Thyroid gland (tissue), 4 donors: ENCODE measurements around the gene OTUD4. TPM values are rescaled to one million over a fixed set of nuclear protein-coding genes. Genes with fewer than 3 reads are reported as not detected.

Experiments used
- DNase-seq, 2 donors: peaks; one replicate each; pipeline ENCODE4 v3.0.0-alpha.2; 2019
- H3K27ac ChIP-seq, 3 donors: fragments of 200-600 bp; sonication (generic); 1 replicate in 2 of 3; 2 replicates in 1 of 3; pipeline ENCODE4 v1.5.1; 2016 to 2019; ENCODE audit warnings: mild to moderate bottlenecking in 1 of 3, moderate library complexity in 1 of 3
- H3K27me3 ChIP-seq: fragments of 200-600 bp; sonication (generic); one replicate; pipeline ENCODE4 v1.5.1; 2019
- H3K36me3 ChIP-seq, 2 donors: fragments of 200-600 bp; sonication (generic); one replicate each; pipeline ENCODE4 v1.5.1; 2016 to 2019
- H3K4me1 ChIP-seq, 2 donors: fragments of 200-600 bp; sonication (generic); one replicate each; pipeline ENCODE4 v1.5.1; 2017 to 2019
- H3K4me3 ChIP-seq, 3 donors: fragments of 200-600 bp; sonication (generic); replicated peaks in 1 of 3; 1 replicate in 2 of 3; 2 replicates in 1 of 3; pipeline ENCODE4 v1.5.1; 2016; ENCODE audit warnings: mild to moderate bottlenecking in 1 of 3
- H3K9me3 ChIP-seq: fragments of 200-600 bp; sonication (generic); one replicate; pipeline ENCODE4 v1.5.1; 2017
- POLR2A ChIP-seq, 2 donors: fragments of 450-650 bp; IDR thresholded peaks; one replicate each; pipeline ENCODE4 v1.6.1; 2017; ENCODE audit warnings: antibody characterized with exemption in 2 of 2, mild to moderate bottlenecking in 2 of 2, moderate library complexity in 1 of 2
- WGBS, 2 donors: methylation state at CpG; one replicate each; pipeline ENCODE4 v1.1.5; 2017; 5-methylcytosine and 5-hydroxymethylcytosine counted together
- intact Hi-C: fragments of 100-400 bp; cut with DNase I; formaldehyde crosslinking; loops from one replicate; pipeline ENCODE4 v1.15.1; 2023
- total RNA-seq, 4 donors: library from RNA; depleted of rRNA; stranded (reverse); fragments of >200 nt; gene quantifications; one replicate each; pipeline ENCODE4 v1.2.3, GENCODE V29; 2016
- TF ChIP-seq, protein P1 (sequence below), 6 experiments: fragments of 200-600 bp in 3 of 6; fragments of 450-650 bp in 3 of 6; sonication (generic) in 3 of 6; IDR thresholded peaks; one replicate each; pipeline ENCODE4 v1.5.1; 2016 to 2019; ENCODE audit warnings: antibody characterized with exemption in 6 of 6, mild to moderate bottlenecking in 2 of 6, inconsistent platforms in 1 of 6, moderate library complexity in 1 of 6

Gene OTUD4
- total RNA-seq, 4 donors from 2014 or later = 28.5 to 43.7 (median 32.6) TPM

DNA sequence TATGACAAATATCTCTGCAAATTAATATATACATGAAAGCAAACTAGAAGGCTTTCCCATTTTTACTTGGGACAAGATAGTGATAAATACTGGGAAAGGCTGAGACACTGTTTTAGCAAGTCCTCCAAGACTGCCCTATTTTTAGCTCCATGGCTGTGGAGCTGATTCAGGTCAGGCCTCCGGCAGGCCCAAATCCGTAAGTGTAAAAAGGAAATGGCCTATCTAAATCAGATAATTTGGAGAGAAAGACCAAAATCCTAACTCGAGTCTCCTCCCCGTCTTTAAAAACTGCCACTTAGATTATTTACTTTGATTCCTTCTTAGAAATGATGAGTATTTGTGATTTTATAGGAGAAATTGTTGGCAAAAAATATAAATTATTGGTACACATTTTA lies 2.9 kb downstream of the OTUD4 start:
- Histone ChIP-seq H3K4me1 (peaks cover 32 to 40% of the 10 kb centered on the region in 2 donors), H3K27ac (peak overlapping the region in 2 of 3 donors; percentile 57 to 98), H3K4me3 (peak overlapping the region in 1 of 3 donors; percentile 66), H3K9me3 (no peaks in the 10 kb centered on the region), H3K36me3 (peaks cover 0 to 3% of the 10 kb centered on the region in 2 donors), H3K27me3 (no peaks in the 10 kb centered on the region)
- intact Hi-C loops = no loop called here
- TF ChIP-seq POLR2A (IDR thresholded peaks at IDR 0.05) = no peak
- TF ChIP-seq, protein P1, sequence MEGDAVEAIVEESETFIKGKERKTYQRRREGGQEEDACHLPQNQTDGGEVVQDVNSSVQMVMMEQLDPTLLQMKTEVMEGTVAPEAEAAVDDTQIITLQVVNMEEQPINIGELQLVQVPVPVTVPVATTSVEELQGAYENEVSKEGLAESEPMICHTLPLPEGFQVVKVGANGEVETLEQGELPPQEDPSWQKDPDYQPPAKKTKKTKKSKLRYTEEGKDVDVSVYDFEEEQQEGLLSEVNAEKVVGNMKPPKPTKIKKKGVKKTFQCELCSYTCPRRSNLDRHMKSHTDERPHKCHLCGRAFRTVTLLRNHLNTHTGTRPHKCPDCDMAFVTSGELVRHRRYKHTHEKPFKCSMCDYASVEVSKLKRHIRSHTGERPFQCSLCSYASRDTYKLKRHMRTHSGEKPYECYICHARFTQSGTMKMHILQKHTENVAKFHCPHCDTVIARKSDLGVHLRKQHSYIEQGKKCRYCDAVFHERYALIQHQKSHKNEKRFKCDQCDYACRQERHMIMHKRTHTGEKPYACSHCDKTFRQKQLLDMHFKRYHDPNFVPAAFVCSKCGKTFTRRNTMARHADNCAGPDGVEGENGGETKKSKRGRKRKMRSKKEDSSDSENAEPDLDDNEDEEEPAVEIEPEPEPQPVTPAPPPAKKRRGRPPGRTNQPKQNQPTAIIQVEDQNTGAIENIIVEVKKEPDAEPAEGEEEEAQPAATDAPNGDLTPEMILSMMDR (IDR thresholded peaks at IDR 0.05) = no peak
- WGBS, 2 donors = 52 to 65% methylated on average over 4 of the region's 4 CpGs
- DNase-seq = no peak

DNA sequence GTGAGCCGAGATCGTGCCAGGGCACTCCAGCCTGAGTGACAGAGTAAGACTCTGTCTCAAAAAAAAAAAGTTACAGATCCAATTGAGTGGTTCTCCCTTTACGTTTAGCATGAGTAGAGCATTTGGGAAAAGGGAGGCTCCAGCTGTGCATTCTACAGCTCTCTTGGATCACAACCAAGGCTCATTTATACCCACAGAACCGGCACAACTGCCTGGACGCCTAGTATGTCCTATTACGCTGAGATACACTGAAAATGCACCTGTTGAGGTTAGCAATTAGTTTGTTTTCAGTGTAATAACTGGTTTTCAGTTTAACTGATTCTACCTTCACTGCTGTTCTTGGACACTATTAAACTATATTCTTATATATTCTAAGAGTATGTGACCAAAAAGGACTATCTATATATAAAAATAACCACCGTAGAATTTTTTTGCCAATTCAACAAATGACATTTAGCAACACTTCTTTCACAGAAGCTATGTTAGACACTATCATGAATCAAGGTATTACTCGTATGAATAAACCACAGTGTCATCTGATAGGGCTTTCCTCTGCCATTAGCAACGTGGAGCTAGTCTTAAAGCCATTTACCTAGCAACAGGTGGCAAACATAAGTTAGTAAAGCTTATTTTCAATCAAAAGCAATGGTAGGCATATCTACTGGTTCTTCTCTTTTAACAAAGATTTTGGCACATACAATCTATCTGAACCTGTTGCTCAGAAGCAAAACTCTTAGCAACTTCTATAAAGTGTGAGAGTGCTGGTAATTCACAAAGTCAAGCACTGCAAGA lies 3.6 kb downstream of the OTUD4 start:
- TF ChIP-seq, protein P1 (IDR thresholded peaks at IDR 0.05) = no peak
- TF ChIP-seq POLR2A (IDR thresholded peaks at IDR 0.05) = no peak
- Histone ChIP-seq H3K27ac (peak overlapping the region in 2 of 3 donors; percentile 57 to 98), H3K4me3 (no peak overlapping the region), H3K36me3 (peaks cover 0 to 3% of the 10 kb centered on the region in 2 donors), H3K9me3 (no peaks in the 10 kb centered on the region), H3K4me1 (peaks cover 37 to 40% of the 10 kb centered on the region in 2 donors), H3K27me3 (no peaks in the 10 kb centered on the region)
- intact Hi-C loops = no loop called here
- no peak for DNase-seq
- 83 to 84% methylated on average over 9 of the region's 9 CpGs for WGBS, 2 donors

DNA sequence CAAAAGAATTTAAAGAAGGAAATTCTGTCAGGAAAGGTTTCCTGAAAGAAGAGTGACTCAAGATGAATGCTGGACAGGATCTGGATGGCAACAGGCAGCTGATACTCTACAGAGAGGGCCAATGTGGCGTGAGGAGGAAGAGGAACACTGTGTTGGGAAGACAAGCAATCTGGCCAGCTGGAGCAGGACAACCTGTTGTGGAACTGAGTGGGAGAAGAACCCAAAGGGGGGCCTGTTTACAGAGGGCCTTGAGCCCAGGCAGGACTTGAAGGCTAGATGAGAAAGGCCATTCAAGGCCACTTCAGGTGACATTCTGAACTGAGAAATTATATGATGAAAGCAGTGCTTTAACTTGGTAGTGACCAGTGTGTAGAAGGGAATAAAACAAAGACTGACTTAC lies 8.5 kb downstream of the OTUD4 start:
- DNase-seq = peak in 1 of 2 donors; percentile 6
- WGBS, 2 donors = 91 to 95% methylated on average over 1 of the region's 1 CpG
- intact Hi-C loops = no loop called here
- Histone ChIP-seq H3K9me3 (no peaks in the 10 kb centered on the region), H3K27ac (no peak overlapping the region), H3K36me3 (peaks cover 0 to 13% of the 10 kb centered on the region in 2 donors), H3K4me1 (peaks cover 16 to 17% of the 10 kb centered on the region in 2 donors), H3K27me3 (no peaks in the 10 kb centered on the region), H3K4me3 (no peak overlapping the region)
- TF ChIP-seq POLR2A (IDR thresholded peaks at IDR 0.05) = no peak

DNA sequence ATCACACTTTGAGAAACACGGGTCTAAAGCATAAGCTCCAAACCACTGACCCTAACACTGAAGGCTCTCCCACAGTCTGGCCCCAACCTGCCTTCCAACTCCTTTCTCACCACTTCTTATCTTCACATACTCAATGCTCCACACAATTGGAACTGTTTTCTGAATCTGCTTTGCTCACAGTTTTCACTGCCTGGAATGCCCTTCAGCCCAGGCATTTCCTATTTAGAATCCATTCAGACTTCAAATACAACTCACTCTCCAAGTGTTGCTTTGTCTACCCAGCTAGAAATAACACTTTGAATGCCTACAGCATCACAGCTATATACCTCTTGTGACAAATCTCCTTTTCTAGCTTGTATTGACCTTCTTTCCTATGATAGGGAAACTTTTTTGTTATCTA lies 10.2 kb downstream of the OTUD4 start:
- WGBS, 2 donors = 88 to 92% methylated on average over 1 of the region's 1 CpG
- Histone ChIP-seq H3K9me3 (no peaks in the 10 kb centered on the region), H3K4me1 (peaks cover 4 to 8% of the 10 kb centered on the region in 2 donors), H3K27me3 (no peaks in the 10 kb centered on the region), H3K36me3 (peaks cover 0 to 13% of the 10 kb centered on the region in 2 donors), H3K4me3 (no peak overlapping the region), H3K27ac (no peak overlapping the region)
- DNase-seq = no peak
- TF ChIP-seq, protein P1 (IDR thresholded peaks at IDR 0.05) = no peak
- TF ChIP-seq POLR2A (IDR thresholded peaks at IDR 0.05) = no peak
- intact Hi-C loops = no loop called here

DNA sequence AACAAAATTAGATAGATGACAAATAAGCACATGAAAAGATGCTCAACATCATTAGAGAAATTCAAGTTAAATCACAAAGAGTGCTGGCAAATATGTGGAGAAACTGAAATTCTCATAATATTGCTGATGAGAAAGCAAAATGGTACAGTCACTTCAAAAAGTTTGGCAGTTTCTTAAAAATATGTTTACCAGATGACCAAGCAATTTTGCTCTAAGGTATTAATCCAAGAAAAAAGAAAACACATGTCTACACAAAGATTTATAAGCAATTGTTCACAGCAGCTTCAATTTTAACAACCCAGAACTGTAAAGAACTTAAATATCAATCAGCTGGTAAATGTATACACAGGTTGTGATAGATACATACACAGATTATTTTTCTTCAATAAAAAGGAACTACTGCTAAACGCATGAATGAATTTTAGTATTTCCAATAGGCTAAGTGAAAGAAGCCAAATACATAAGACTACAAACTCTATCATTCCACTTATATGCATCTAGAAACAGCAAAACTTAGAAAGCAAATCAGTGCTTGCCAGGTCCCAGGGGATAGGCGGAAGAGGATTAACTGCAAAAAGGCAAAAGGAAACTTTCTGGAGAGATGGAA lies 11.7 kb downstream of the OTUD4 start:
- intact Hi-C loops = no loop called here
- H3K36me3 ChIP-seq = peaks cover 0 to 10% of the 10 kb centered on the region in 2 donors

More for the DNA sequence above, 11.7 kb downstream of the OTUD4 start:
- TF ChIP-seq, protein P1 (IDR thresholded peaks at IDR 0.05) = no peak
- no peak for TF ChIP-seq POLR2A (IDR thresholded peaks at IDR 0.05)
- WGBS, 2 donors = 95 to 96% methylated on average over 2 of the region's 2 CpGs
- Histone ChIP-seq H3K4me3 (no peak overlapping the region), H3K27ac (no peak overlapping the region), H3K27me3 (no peaks in the 10 kb centered on the region), H3K9me3 (no peaks in the 10 kb centered on the region), H3K4me1 (peaks cover 0 to 8% of the 10 kb centered on the region in 2 donors)
- no peak for DNase-seq
